ENCODE data around the gene HEATR5A.

The HEATR5A gene

DNA sequence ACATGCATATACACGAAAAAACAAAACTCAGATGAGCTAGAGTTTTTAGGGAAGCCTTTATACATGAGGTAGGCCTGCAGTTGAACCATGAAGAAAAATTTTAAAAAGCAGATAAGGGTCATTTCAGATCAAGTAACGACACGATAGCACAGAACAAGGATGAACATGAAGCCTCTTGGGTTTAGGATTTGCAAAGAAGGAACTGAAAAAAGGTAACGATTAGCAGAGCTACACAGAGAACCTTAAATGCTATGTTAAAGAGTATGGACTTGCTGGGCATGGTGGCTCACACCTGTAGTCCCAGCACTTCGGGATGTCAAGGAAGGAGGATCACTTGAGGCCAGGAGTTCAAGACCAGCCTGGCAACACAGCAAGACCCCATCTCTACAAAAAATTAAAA, 116.7 kb downstream of the HEATR5A start:
- H3K27me3 ChIP-seq (ENCODE audit: control insufficient read depth, insufficient read depth, low read length) = no peaks in the 10 kb centered on the region
- no peak overlapping the region for H3K4me3 ChIP-seq (ENCODE audit: low read length)
- no peak overlapping the region for H3K9ac ChIP-seq (ENCODE audit: low read length)
- H3K4me1 ChIP-seq (ENCODE audit: control insufficient read depth, insufficient read depth, low read length) = peaks cover 8% of the 10 kb centered on the region
- H3K36me3 ChIP-seq (ENCODE audit: control insufficient read depth, insufficient read depth, low read length) = no peaks in the 10 kb centered on the region
- no peaks in the 10 kb centered on the region for H3K9me3 ChIP-seq (ENCODE audit: control insufficient read depth, low read length)

DNA sequence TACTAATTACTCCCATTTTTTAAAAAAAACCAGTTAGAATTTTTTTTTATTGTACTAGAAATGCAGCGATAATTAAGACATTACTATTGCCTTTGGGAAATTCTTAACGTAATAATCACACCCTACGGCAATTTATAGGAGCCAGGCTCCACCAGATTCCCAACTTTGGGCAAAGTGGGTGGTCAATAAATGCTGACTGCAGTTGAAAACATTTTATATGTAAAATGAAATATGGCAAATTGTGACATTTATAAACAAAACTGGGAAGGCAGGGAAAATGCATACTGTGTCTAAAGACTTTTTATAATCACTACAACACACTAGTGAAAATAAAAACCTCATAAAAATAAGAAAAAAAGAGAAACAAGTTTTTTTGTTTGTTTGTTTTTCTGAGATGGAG, 119.5 kb downstream of the HEATR5A start:
- no peaks in the 10 kb centered on the region for H3K36me3 ChIP-seq (ENCODE audit: control insufficient read depth, insufficient read depth, low read length)

DNA sequence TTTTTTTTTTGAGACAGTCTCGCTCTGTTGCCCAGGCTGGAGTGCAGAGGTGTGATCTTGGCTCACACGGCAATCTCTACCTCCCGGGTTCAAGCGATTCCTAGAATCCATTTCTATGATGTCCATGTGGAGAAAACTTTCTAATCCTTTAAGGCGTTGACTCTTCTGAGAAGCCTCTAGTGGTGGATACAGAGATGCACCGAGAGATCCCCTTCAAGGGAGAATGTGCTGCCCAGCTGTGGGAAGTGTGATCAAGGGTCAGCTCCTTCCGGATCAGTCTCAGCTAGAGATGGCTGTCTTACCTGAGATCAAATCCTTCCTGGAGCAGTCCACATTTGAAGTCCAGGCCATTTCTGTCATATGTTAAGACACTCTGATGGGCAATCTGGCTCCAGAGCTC, 120.1 kb downstream of the HEATR5A start:
- Histone ChIP-seq H3K9me3 (ENCODE audit: control insufficient read depth, low read length) (no peaks in the 10 kb centered on the region), H3K27me3 (ENCODE audit: control insufficient read depth, insufficient read depth, low read length) (no peaks in the 10 kb centered on the region), H3K4me3 (ENCODE audit: low read length) (no peak overlapping the region), H3K36me3 (ENCODE audit: control insufficient read depth, insufficient read depth, low read length) (no peaks in the 10 kb centered on the region), H3K4me1 (ENCODE audit: control insufficient read depth, insufficient read depth, low read length) (no peaks in the 10 kb centered on the region), H3K9ac (ENCODE audit: low read length) (no peak overlapping the region)

More for the DNA sequence above, 119.5 kb downstream of the HEATR5A start:
- H3K27me3 ChIP-seq (ENCODE audit: control insufficient read depth, insufficient read depth, low read length) = no peaks in the 10 kb centered on the region
- H3K4me1 ChIP-seq (ENCODE audit: control insufficient read depth, insufficient read depth, low read length) = no peaks in the 10 kb centered on the region
- H3K9ac ChIP-seq (ENCODE audit: low read length) = no peak overlapping the region
- no peak overlapping the region for H3K4me3 ChIP-seq (ENCODE audit: low read length)
- no peaks in the 10 kb centered on the region for H3K9me3 ChIP-seq (ENCODE audit: control insufficient read depth, low read length)

DNA sequence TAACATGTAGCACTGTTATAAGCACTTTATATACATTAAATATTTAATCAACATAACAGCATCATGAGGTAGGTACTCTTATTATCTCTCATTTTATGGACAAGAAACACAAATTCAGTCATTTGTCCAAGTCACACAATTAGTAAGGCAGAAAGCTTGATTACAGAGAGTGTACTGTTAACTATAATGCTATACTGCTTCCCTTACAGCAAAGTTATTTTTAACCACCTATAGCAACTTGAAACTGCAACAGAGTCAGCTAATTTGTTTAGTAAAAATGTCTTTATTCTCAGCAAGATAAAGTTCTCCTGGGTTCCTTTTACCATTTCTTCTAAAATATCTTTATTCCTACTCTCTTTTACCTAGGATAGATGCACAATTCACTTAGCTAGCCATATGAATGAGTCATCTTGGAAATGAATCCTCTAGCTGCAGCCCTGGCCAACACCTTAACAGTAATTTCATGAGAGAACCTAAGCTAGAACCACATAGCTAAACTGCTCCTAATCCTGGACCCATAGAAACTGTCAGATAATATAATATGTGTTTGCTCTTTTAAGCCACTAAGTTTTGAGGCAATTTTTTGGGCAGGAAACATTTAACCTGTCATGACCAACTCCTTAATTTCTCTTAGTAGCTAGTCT, 122.5 kb downstream of the HEATR5A start:
- Histone ChIP-seq H3K9ac (ENCODE audit: low read length) (no peak overlapping the region), H3K9me3 (ENCODE audit: control insufficient read depth, low read length) (no peaks in the 10 kb centered on the region), H3K4me1 (ENCODE audit: control insufficient read depth, insufficient read depth, low read length) (no peaks in the 10 kb centered on the region), H3K27me3 (ENCODE audit: control insufficient read depth, insufficient read depth, low read length) (no peaks in the 10 kb centered on the region), H3K4me3 (ENCODE audit: low read length) (no peak overlapping the region), H3K36me3 (ENCODE audit: control insufficient read depth, insufficient read depth, low read length) (no peaks in the 10 kb centered on the region)

- H3K27me3 ChIP-seq (ENCODE audit: control insufficient read depth, insufficient read depth, low read length) = no peaks in the 10 kb centered on the region
- H3K36me3 ChIP-seq (ENCODE audit: control insufficient read depth, insufficient read depth, low read length) = no peaks in the 10 kb centered on the region
- no peaks in the 10 kb centered on the region for H3K4me1 ChIP-seq (ENCODE audit: control insufficient read depth, insufficient read depth, low read length)
- H3K4me3 ChIP-seq (ENCODE audit: low read length) = no peak overlapping the region
- H3K9me3 ChIP-seq (ENCODE audit: control insufficient read depth, low read length) = no peaks in the 10 kb centered on the region
- no peak overlapping the region for H3K9ac ChIP-seq (ENCODE audit: low read length)
These were observed 123.2 kb downstream of the HEATR5A start for GRCh38 chr14:31297112-31297511.

GRCh38 chr14:31294746-31295405, 125.5 kb downstream of the HEATR5A start:
- H3K4me3 ChIP-seq (ENCODE audit: low read length) = no peak overlapping the region
- H3K4me1 ChIP-seq (ENCODE audit: control insufficient read depth, insufficient read depth, low read length) = peaks cover 5% of the 10 kb centered on the region
- no peaks in the 10 kb centered on the region for H3K36me3 ChIP-seq (ENCODE audit: control insufficient read depth, insufficient read depth, low read length)
- H3K9ac ChIP-seq (ENCODE audit: low read length) = no peak overlapping the region
- H3K27me3 ChIP-seq (ENCODE audit: control insufficient read depth, insufficient read depth, low read length) = no peaks in the 10 kb centered on the region
- H3K9me3 ChIP-seq (ENCODE audit: control insufficient read depth, low read length) = no peaks in the 10 kb centered on the region

GRCh38 chr14:31292937-31293616, 127.3 kb downstream of the HEATR5A start:
- no peak overlapping the region for H3K9ac ChIP-seq (ENCODE audit: low read length)
- no peak overlapping the region for H3K4me3 ChIP-seq (ENCODE audit: low read length)
- H3K27me3 ChIP-seq (ENCODE audit: control insufficient read depth, insufficient read depth, low read length) = no peaks in the 10 kb centered on the region
- no peaks in the 10 kb centered on the region for H3K36me3 ChIP-seq (ENCODE audit: control insufficient read depth, insufficient read depth, low read length)
- H3K9me3 ChIP-seq (ENCODE audit: control insufficient read depth, low read length) = no peaks in the 10 kb centered on the region
- H3K4me1 ChIP-seq (ENCODE audit: control insufficient read depth, insufficient read depth, low read length) = peaks cover 5% of the 10 kb centered on the region

DNA sequence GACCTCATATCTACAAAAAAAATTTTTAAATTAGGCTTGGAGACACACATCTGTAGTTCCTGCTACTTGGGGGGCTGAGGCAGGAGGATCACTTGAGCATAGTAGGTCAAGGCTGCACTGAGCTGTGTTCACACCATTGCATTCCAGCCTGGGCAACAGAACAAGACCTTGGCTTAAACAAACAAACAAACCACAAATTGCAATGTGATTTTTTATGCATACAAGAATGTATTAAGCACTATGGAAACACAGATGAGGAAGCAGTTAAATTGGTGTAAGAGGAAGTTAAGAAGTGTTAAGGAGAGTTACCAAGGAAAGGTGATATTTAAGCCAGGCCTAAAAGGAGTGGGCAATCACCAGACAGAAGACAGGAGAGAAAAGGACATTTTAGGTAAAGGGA, 129.1 kb downstream of the HEATR5A start:
- Histone ChIP-seq H3K9me3 (ENCODE audit: control insufficient read depth, low read length) (no peaks in the 10 kb centered on the region), H3K4me3 (ENCODE audit: low read length) (no peak overlapping the region), H3K36me3 (ENCODE audit: control insufficient read depth, insufficient read depth, low read length) (no peaks in the 10 kb centered on the region), H3K4me1 (ENCODE audit: control insufficient read depth, insufficient read depth, low read length) (peaks cover 5% of the 10 kb centered on the region), H3K27me3 (ENCODE audit: control insufficient read depth, insufficient read depth, low read length) (no peaks in the 10 kb centered on the region), H3K9ac (ENCODE audit: low read length) (no peak overlapping the region)

GRCh38 chr14:31287294-31287972, 132.9 kb downstream of the HEATR5A start:
- Histone ChIP-seq H3K4me1 (ENCODE audit: control insufficient read depth, insufficient read depth, low read length) (peaks cover 5% of the 10 kb centered on the region), H3K9me3 (ENCODE audit: control insufficient read depth, low read length) (no peaks in the 10 kb centered on the region), H3K27me3 (ENCODE audit: control insufficient read depth, insufficient read depth, low read length) (no peaks in the 10 kb centered on the region), H3K9ac (ENCODE audit: low read length) (no peak overlapping the region), H3K36me3 (ENCODE audit: control insufficient read depth, insufficient read depth, low read length) (no peaks in the 10 kb centered on the region), H3K4me3 (ENCODE audit: low read length) (no peak overlapping the region)

DNA sequence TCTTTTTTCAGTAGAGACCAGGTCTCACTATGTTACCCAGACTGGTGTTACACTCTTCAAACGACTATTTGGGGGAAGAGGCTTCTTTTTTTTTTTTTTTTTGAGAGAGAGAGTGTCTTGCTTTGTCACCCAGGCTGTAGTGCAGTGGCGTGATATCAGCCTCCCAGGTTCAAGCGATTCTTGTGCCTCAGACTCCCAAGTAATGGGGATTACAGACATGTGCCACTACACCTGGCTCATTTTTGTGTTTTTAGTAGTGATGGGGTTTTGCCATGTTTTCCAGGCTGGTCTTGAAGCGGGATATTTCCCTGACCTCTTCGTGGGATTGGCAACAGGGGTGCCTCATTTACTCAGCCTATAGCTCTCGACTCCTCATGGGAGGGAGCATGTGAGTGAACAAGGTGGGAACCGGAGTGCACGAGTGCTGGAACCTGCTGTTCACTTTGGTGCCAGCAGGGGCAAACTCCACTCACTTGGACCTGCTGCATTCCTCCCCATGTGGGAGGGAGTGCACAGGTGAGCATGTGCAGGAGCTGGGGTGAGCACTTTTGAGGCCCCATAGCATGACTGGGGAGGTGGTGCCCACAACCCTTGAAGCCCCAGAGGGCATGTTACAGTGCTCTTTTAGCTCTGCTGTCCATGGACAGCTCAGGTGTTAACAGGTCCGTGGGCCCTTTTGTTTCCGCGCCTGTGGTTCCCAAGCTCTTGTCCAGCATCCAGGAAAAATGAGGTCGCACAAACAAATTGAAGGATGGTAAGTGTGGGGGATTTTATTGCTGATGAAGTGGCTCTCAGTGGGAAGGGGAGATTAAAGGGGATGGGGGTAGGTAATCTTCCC, 133.7 kb downstream of the HEATR5A start:
- Histone ChIP-seq H3K27me3 (ENCODE audit: control insufficient read depth, insufficient read depth, low read length) (no peaks in the 10 kb centered on the region), H3K36me3 (ENCODE audit: control insufficient read depth, insufficient read depth, low read length) (no peaks in the 10 kb centered on the region), H3K4me1 (ENCODE audit: control insufficient read depth, insufficient read depth, low read length) (peaks cover 5% of the 10 kb centered on the region), H3K9me3 (ENCODE audit: control insufficient read depth, low read length) (no peaks in the 10 kb centered on the region), H3K4me3 (ENCODE audit: low read length) (no peak overlapping the region), H3K9ac (ENCODE audit: low read length) (no peak overlapping the region)

DNA sequence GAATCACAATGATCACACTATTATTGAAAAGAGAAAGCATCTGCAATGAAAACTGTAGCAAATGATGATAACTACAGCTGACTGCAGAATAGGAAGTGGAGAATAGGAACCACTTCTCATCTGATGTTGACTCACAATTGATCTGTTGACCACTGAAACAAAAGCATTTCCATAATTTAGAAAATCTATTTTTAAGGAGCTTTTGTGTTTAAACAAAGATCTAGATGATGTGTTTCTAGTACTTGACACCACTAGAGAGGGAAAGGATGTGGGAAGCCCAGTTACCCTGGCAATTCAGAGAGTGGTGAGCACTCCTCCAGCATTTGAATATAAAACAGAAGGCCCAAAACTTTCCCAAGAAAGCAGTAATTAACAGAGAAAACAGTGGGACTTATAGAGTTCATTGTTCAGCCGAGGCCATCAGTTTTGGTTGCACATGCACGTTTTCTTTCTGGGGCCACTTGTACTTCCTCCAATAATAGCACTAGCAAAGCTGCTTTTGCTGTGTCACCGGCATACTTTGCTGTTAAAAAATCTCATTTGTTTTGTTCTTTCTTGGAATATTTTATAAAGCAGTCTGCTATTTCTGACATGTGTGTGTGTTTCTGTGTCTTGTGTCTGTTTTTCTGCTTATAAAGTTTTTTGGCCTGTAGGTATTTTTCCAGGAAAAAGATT, 136.6 kb downstream of the HEATR5A start:
- Histone ChIP-seq H3K9ac (ENCODE audit: low read length) (no peak overlapping the region), H3K27me3 (ENCODE audit: control insufficient read depth, insufficient read depth, low read length) (no peaks in the 10 kb centered on the region), H3K9me3 (ENCODE audit: control insufficient read depth, low read length) (no peaks in the 10 kb centered on the region), H3K4me1 (ENCODE audit: control insufficient read depth, insufficient read depth, low read length) (peaks cover 6% of the 10 kb centered on the region), H3K4me3 (ENCODE audit: low read length) (no peak overlapping the region), H3K36me3 (ENCODE audit: control insufficient read depth, insufficient read depth, low read length) (no peaks in the 10 kb centered on the region)

Measured in mucosa of stomach (tissue), 1 donor.